Measurements from ENCODE around the gene DCAF11. TPM values are rescaled to one million over a fixed set of nuclear protein-coding genes. Genes with fewer than 3 reads are reported as not detected.

Gene DCAF11
- total RNA-seq, 4 donors from 2014 or later: 55.4 to 114 (median 79.3) TPM

- Histone ChIP-seq H3K4me1 (peaks cover 0 to 21% (median 10%) of the 10 kb centered on the region in 3 donors), H3K9me3 (no peaks in the 10 kb centered on the region), H3K36me3 (no peaks in the 10 kb centered on the region), H3K27ac (no peak overlapping the region), H3K27me3 (no peaks in the 10 kb centered on the region), H3K4me3 (no peak overlapping the region)
- intact Hi-C loops (cut with DNase I): no loop called here
- DNase-seq: no peak
- TF ChIP-seq POLR2A (IDR thresholded peaks at IDR 0.05) (no peak), CTCF (IDR thresholded peaks at IDR 0.05) (no peak)
- 93% methylated on average over 9 of the region's 9 CpGs for WGBS, 2 donors
These were observed 35.0 kb upstream of the DCAF11 start for GRCh38 chr14:24079491-24080141.

- 60 to 67% methylated on average over 2 to 3 of the region's 6 CpGs for WGBS, 2 donors
- Histone ChIP-seq H3K4me1 (peaks cover 0 to 21% (median 10%) of the 10 kb centered on the region in 3 donors), H3K27me3 (no peaks in the 10 kb centered on the region), H3K9me3 (no peaks in the 10 kb centered on the region), H3K36me3 (no peaks in the 10 kb centered on the region), H3K4me3 (no peak overlapping the region), H3K27ac (peak overlapping the region in 1 of 4 donors; percentile 83)
- no peak for DNase-seq
- intact Hi-C loops (cut with DNase I): no loop called here
- no peak for TF ChIP-seq CTCF (IDR thresholded peaks at IDR 0.05)
- no peak for TF ChIP-seq POLR2A (IDR thresholded peaks at IDR 0.05)
These were observed 34.4 kb upstream of the DCAF11 start for GRCh38 chr14:24080142-24080530.

DNA sequence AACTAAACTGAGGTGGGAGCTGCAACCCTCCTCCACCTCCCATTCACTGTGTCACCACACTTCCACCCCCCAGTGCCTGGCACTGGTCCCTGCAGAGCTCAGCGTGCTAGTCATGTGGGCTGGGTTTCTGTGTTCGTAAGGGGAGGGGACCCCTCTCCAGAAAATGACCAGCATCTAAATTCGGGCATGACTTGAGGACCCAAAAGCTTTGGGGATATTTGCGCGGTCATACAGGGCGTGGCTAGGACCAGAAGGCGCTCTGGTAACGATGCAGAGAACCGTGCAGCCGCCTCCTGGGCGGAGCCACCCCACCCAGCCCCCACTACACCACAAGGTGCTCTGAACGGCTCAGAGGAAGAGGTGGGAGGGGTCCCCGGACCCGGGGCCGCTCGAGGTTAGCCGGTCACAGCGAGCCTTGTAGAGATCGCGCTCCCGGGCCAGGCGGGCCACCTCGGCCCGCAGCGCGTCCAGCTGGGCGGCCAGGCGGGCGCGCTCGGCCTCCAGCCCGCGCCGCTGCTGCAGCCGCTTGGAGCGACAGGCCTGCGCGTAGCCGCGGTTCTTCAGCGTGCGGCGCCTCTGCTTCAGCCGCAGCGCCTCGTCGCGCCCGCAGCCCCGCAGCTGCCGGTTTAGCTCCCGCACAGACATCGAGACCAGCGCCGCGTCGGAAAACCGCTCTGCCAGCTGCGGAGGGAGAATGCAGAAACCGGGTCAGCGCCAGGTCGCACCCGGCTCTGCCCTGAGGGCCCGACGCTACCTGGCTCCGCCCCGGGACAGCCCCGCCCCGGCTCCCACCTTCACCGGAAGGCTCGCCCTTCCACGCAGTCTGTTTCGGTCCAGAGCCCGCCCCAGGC, 33.5 kb upstream of the DCAF11 start:
- peak; percentile 11 for DNase-seq
- TF ChIP-seq POLR2A (IDR thresholded peaks at IDR 0.05) (peak in 1 of 4 donors; percentile 20), CTCF (IDR thresholded peaks at IDR 0.05) (no peak)
- H3K9me3 ChIP-seq: no peaks in the 10 kb centered on the region

GRCh38 chr14:24081739-24082211, 32.8 kb upstream of the DCAF11 start:
- no peak for DNase-seq
- Histone ChIP-seq H3K4me1 (peaks cover 0 to 21% (median 10%) of the 10 kb centered on the region in 3 donors), H3K4me3 (peak overlapping the region; percentile 48 to 87 (median 54)), H3K27ac (peak overlapping the region; percentile 32 to 85 (median 74)), H3K9me3 (no peaks in the 10 kb centered on the region), H3K36me3 (no peaks in the 10 kb centered on the region), H3K27me3 (no peaks in the 10 kb centered on the region)
- 24 to 66% methylated on average over 4 to 13 of the region's 26 CpGs for WGBS, 2 donors
- no peak for TF ChIP-seq POLR2A (IDR thresholded peaks at IDR 0.05)
- no peak for TF ChIP-seq CTCF (IDR thresholded peaks at IDR 0.05)
- intact Hi-C loops (cut with DNase I): no loop called here

More for the DNA sequence above, 33.5 kb upstream of the DCAF11 start:
- Histone ChIP-seq H3K27ac (peak overlapping the region; percentile 32 to 85 (median 74)), H3K27me3 (no peaks in the 10 kb centered on the region), H3K4me1 (peaks cover 0 to 21% (median 10%) of the 10 kb centered on the region in 3 donors), H3K4me3 (peak overlapping the region; percentile 48 to 87 (median 54)), H3K36me3 (no peaks in the 10 kb centered on the region)
- 0% methylated on average over 3 to 5 of the region's 74 CpGs for WGBS, 2 donors
- intact Hi-C loops (cut with DNase I): no loop called here

All from esophagus squamous epithelium (tissue), 5 donors.